ENCODE results near the gene OR2Y1.
A peak's percentile ranks its signal among the peaks of the same experiment; 100 is the strongest.
"Not testable (repeated sequence)": the region's sequence is repeated elsewhere in the genome, so short reads cannot be mapped to it uniquely, and the experiment has no call there.

Gene OR2Y1

DNA sequence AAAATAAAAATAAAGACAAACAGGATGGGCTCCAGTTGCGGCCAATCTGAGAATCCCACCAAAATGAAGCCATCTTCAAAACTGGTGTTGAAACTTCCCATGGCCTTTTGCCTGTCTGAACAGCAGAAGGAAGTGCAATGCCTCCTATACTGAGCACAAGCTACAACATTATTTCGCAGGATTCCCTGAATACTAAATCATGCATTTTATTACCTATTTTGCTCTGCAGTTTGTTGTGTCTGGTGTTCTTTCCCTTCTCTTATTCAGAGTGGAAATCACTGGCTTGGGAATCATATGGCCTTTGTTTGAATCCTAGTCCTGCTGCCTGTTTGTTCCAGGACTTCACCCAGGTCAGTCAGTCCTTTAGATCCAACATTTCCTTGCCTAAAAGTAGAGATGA is at the start of gene OR2Y1:
OR2Y1 (minus strand) TSS at position 101 of the 400 bp plus-strand sequence; CDS start at position 101, 0 bp downstream.
- H3K4me3 ChIP-seq (ENCODE audit: low read length): no peak within 1 kb of the TSS
- no peak for TF ChIP-seq CTCF (IDR thresholded peaks at IDR 0.05; ENCODE audit: insufficient read depth, low read depth, low read length, missing control alignments)
- no peak for DNase-seq (ENCODE audit: low read depth)

- not testable (repeated sequence) for DNase-seq (ENCODE audit: low read depth); H3K4me3 ChIP-seq (ENCODE audit: low read length)
These were observed 49.0 kb upstream of the OR2Y1 start for GRCh38 chr5:180788651-180789410.

DNA sequence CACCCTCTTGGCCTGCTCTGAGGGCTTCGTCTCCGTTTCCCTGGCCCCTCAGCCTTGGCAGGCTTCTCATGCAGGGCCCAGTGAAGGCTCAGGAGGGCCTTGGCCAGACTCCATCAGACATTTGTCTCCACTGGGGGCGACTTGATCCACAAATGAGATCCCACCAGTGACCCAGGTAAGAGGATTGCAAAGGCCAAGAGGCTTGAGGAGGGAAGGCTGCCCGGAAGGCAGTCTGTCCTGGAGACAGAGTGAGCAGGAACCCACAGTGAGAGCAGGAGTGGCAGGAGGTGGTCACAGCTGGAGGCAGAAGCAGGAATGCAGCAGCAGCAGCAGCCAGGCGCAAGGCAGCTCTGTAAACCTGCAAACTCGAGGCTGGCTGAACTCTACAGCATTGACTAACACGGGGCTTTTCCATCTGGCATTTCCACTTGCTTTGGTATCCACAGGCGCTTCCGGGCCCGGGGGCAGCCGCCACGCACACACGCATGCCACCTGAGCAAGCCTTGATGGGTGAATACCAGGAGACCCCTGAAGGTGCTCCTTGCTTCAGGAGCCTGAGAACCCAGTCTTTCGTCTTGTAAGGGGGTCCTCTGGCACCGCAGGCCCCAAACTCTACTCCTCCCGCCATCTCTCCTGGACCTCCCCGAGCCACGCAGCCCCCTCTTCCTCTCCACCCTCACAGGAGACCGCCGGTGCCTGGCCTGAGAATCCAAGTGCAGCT is 48.0 kb upstream of the OR2Y1 start:
- TF ChIP-seq CTCF (IDR thresholded peaks at IDR 0.05; ENCODE audit: insufficient read depth, low read depth, low read length, missing control alignments): no peak
- H3K4me3 ChIP-seq (ENCODE audit: low read length): no peak overlapping the region
- DNase-seq (ENCODE audit: low read depth): no peak

DNA sequence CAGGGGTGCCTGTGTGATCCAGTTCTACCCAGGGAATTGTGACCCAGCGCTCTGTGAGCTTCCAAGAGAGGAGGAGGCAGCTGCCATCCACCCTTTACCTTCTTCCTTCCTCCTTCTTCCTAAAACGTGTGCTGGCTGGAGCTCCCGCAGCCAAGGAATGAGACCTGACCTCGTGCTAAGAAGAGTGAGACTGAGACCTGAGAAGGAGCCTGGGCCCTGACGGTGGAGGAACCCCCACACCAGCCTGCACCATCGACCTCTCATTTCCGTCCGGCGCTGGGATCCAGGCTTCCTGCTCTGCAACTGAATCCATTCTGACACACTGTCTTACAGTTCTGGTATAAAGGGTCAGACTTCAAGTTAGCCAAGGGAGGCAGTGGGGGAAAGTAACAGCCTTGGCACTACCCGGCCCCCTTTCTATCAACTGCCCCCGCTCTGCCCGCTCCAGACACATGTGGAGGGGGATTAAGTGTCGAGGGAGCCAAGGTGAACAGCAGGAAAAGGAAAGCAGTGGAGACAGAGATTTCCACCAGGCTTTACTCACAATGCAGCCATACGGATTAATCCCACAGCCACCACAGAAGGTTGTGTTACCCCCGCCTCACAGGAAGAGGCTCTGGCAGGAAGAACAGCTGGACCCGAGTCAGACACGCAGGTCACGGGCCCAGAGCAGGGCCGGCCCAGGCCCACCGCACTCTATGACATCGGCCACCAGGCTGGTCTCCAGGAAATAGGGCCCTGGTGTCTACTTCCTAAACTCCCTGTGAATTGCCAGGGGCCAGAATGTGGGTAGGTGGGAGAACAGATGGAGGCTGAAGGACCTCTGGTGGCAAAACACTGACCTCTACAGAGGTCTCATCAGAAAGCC is 46.9 kb upstream of the OR2Y1 start:
- TF ChIP-seq CTCF (IDR thresholded peaks at IDR 0.05; ENCODE audit: insufficient read depth, low read depth, low read length, missing control alignments): no peak
- DNase-seq (ENCODE audit: low read depth): no peak
- no peak overlapping the region for H3K4me3 ChIP-seq (ENCODE audit: low read length)

- TF ChIP-seq CTCF (IDR thresholded peaks at IDR 0.05; ENCODE audit: insufficient read depth, low read depth, low read length, missing control alignments): no peak
- no peak overlapping the region for H3K4me3 ChIP-seq (ENCODE audit: low read length)
- DNase-seq (ENCODE audit: low read depth): peak; percentile 71
These were observed 46.0 kb upstream of the OR2Y1 start for GRCh38 chr5:180785794-180786221.

- H3K4me3 ChIP-seq (ENCODE audit: low read length): no peak overlapping the region
- peak; percentile 62 for DNase-seq (ENCODE audit: low read depth)
- TF ChIP-seq CTCF (IDR thresholded peaks at IDR 0.05; ENCODE audit: insufficient read depth, low read depth, low read length, missing control alignments): no peak
These were observed 45.4 kb upstream of the OR2Y1 start for GRCh38 chr5:180785121-180785781.

Data from epithelial cell of esophagus (primary cell).